ENCODE measurements around the gene SRSF4.

GRCh38 chr1:29134695-29135028 lies 47.0 kb downstream of the SRSF4 start:
- TF ChIP-seq SMARCA5 (IDR thresholded peaks at IDR 0.05): no peak
- no peak for TF ChIP-seq CTCF (IDR thresholded peaks at IDR 0.05 in 2 of 3, conservative IDR thresholded peaks at IDR 0.05 in 1 of 3; ENCODE audit: control insufficient read depth in 2 of 3, extremely low read depth in 1 of 3, insufficient read depth in 1 of 3, low read depth in 3 of 3, low read length in 3 of 3)
- TF ChIP-seq KDM1A (IDR thresholded peaks at IDR 0.05; ENCODE audit: borderline replicate concordance): no peak
- TF ChIP-seq NFYB (IDR thresholded peaks at IDR 0.05; ENCODE audit: insufficient read depth, low read depth, low read length): no peak
- no peak for TF ChIP-seq EZH2 (IDR thresholded peaks at IDR 0.05; ENCODE audit: borderline replicate concordance, control insufficient read depth, low read depth, low read length)
- no peak for TF ChIP-seq FOXM1 (IDR thresholded peaks at IDR 0.05; ENCODE audit: low read depth, low read length)
- no peak for TF ChIP-seq IRF3 (IDR thresholded peaks at IDR 0.05)
- no peak for TF ChIP-seq PML (IDR thresholded peaks at IDR 0.05; ENCODE audit: low read length)
- TF ChIP-seq POLR2A (IDR thresholded peaks at IDR 0.05; ENCODE audit: low read depth, low read length): no peak
- TF ChIP-seq TCF12 (IDR thresholded peaks at IDR 0.05; ENCODE audit: low read depth, low read length): no peak
- no peak for TF ChIP-seq CHD1 (IDR thresholded peaks at IDR 0.05; ENCODE audit: low read depth, low read length)
- no peak for TF ChIP-seq RFX5 (IDR thresholded peaks at IDR 0.05; ENCODE audit: low read depth, low read length)

All from GM12878 (cell line).